ENCODE data around the gene PCBD2.
A peak's percentile ranks its signal among the peaks of the same experiment; 100 is the strongest.

Gene PCBD2

GRCh38 chr5:134913795-134914194 is 8.9 kb downstream of the PCBD2 start:
- TF ChIP-seq JUND (IDR thresholded peaks at IDR 0.05; ENCODE audit: low read depth), result no peak
- no peak for DNase-seq (ENCODE audit: low read depth in 1 of 2, low spot score in 1 of 2)
- in situ Hi-C loops (cut with HindIII; ENCODE audit: low pct_unique_long_range_greater_than_20kb, low sequenced_read_pairs), result no loop called here

GRCh38 chr5:134917070-134917815 is 12.3 kb downstream of the PCBD2 start:
- in situ Hi-C loops (cut with HindIII; ENCODE audit: low pct_unique_long_range_greater_than_20kb, low sequenced_read_pairs), result no loop called here
- peak; percentile 21 to 36 for DNase-seq (ENCODE audit: low read depth in 1 of 2, low spot score in 1 of 2)
- TF ChIP-seq JUND (IDR thresholded peaks at IDR 0.05; ENCODE audit: low read depth), result no peak

- DNase-seq (ENCODE audit: low read depth in 1 of 2, low spot score in 1 of 2), result no peak
- in situ Hi-C loops (cut with HindIII; ENCODE audit: low pct_unique_long_range_greater_than_20kb, low sequenced_read_pairs), result no loop called here
- no peak for TF ChIP-seq JUND (IDR thresholded peaks at IDR 0.05; ENCODE audit: low read depth)
These were observed 13.9 kb downstream of the PCBD2 start for GRCh38 chr5:134918861-134919260.

GRCh38 chr5:134920848-134921575 is 16.1 kb downstream of the PCBD2 start:
- TF ChIP-seq JUND (IDR thresholded peaks at IDR 0.05; ENCODE audit: low read depth), result no peak
- in situ Hi-C loops (cut with HindIII; ENCODE audit: low pct_unique_long_range_greater_than_20kb, low sequenced_read_pairs), result no loop called here
- no peak for DNase-seq (ENCODE audit: low read depth in 1 of 2, low spot score in 1 of 2)

GRCh38 chr5:134932508-134932907 is 27.6 kb downstream of the PCBD2 start:
- no peak for DNase-seq (ENCODE audit: low read depth in 1 of 2, low spot score in 1 of 2)
- in situ Hi-C loops (cut with HindIII; ENCODE audit: low pct_unique_long_range_greater_than_20kb, low sequenced_read_pairs), result no loop called here
- TF ChIP-seq JUND (IDR thresholded peaks at IDR 0.05; ENCODE audit: low read depth), result no peak

- no peak for DNase-seq (ENCODE audit: low read depth in 1 of 2, low spot score in 1 of 2)
- in situ Hi-C loops (cut with HindIII; ENCODE audit: low pct_unique_long_range_greater_than_20kb, low sequenced_read_pairs), result no loop called here
- TF ChIP-seq JUND (IDR thresholded peaks at IDR 0.05; ENCODE audit: low read depth), result no peak
These were observed 29.3 kb downstream of the PCBD2 start for GRCh38 chr5:134934202-134934601.

- no peak for TF ChIP-seq JUND (IDR thresholded peaks at IDR 0.05; ENCODE audit: low read depth)
- in situ Hi-C loops (cut with HindIII; ENCODE audit: low pct_unique_long_range_greater_than_20kb, low sequenced_read_pairs), result no loop called here
- DNase-seq (ENCODE audit: low read depth in 1 of 2, low spot score in 1 of 2), result no peak
These were observed 31.0 kb downstream of the PCBD2 start for GRCh38 chr5:134935711-134936602.

- no peak for TF ChIP-seq JUND (IDR thresholded peaks at IDR 0.05; ENCODE audit: low read depth)
- no peak for DNase-seq (ENCODE audit: low read depth in 1 of 2, low spot score in 1 of 2)
- in situ Hi-C loops (cut with HindIII; ENCODE audit: low pct_unique_long_range_greater_than_20kb, low sequenced_read_pairs), result no loop called here
These were observed 32.6 kb downstream of the PCBD2 start for GRCh38 chr5:134937526-134937925.

- DNase-seq (ENCODE audit: low read depth in 1 of 2, low spot score in 1 of 2), result no peak
- in situ Hi-C loops (cut with HindIII; ENCODE audit: low pct_unique_long_range_greater_than_20kb, low sequenced_read_pairs), result no loop called here
- TF ChIP-seq JUND (IDR thresholded peaks at IDR 0.05; ENCODE audit: low read depth), result no peak
These were observed 33.1 kb downstream of the PCBD2 start for GRCh38 chr5:134938030-134938429.

- DNase-seq (ENCODE audit: low read depth in 1 of 2, low spot score in 1 of 2), result no peak
- in situ Hi-C loops (cut with HindIII; ENCODE audit: low pct_unique_long_range_greater_than_20kb, low sequenced_read_pairs), result no loop called here
- no peak for TF ChIP-seq JUND (IDR thresholded peaks at IDR 0.05; ENCODE audit: low read depth)
These were observed 34.6 kb downstream of the PCBD2 start for GRCh38 chr5:134939500-134939899.

- in situ Hi-C loops (cut with HindIII; ENCODE audit: low pct_unique_long_range_greater_than_20kb, low sequenced_read_pairs), result no loop called here
- DNase-seq (ENCODE audit: low read depth in 1 of 2, low spot score in 1 of 2), result no peak
- TF ChIP-seq JUND (IDR thresholded peaks at IDR 0.05; ENCODE audit: low read depth), result no peak
These were observed 38.6 kb downstream of the PCBD2 start for GRCh38 chr5:134943547-134943946.

- no peak for DNase-seq (ENCODE audit: low read depth in 1 of 2, low spot score in 1 of 2)
- no peak for TF ChIP-seq JUND (IDR thresholded peaks at IDR 0.05; ENCODE audit: low read depth)
- in situ Hi-C loops (cut with HindIII; ENCODE audit: low pct_unique_long_range_greater_than_20kb, low sequenced_read_pairs), result no loop called here
These were observed 39.7 kb downstream of the PCBD2 start for GRCh38 chr5:134944630-134945029.

All from T47D (cell line).